GM10266 (cell line): ENCODE data around the gene NUMB.
"Not testable (repeated sequence)": the region's sequence is repeated elsewhere in the genome, so short reads cannot be mapped to it uniquely, and the experiment has no call there.

ENCODE experiments used
- DNase-seq: peaks from one replicate; pipeline ENCODE4 v3.0.0; 2012; ENCODE audit errors: extremely low spot score
- TF ChIP-seq, protein P1 (sequence below): IDR thresholded peaks from 2 replicates; pipeline ENCODE4 v1.5.1; 2012; ENCODE audit warnings: mild to moderate bottlenecking, low read depth; ENCODE audit not compliant: control insufficient read depth, insufficient read depth; ENCODE audit errors: missing control alignments

NUMB gene

DNA sequence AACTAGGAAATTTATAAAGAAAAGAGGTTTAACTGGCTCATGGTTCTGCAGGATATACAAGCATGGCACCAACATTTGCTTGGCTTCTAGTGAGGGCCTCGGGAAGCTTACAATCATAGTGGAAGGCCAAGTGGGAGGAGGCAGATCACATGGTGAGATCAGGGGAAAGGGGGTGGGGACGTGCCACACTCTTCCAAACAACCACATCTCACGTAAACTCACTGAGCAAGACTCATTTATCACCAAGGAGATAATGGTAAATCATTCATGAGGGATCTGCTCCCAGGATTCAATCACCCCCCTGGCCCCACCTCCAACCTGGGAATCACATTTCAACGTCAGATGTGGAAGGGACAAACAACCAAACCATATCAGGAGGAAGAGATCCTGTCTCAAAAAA, 35.8 kb downstream of the NUMB start:
- TF ChIP-seq, protein P1, sequence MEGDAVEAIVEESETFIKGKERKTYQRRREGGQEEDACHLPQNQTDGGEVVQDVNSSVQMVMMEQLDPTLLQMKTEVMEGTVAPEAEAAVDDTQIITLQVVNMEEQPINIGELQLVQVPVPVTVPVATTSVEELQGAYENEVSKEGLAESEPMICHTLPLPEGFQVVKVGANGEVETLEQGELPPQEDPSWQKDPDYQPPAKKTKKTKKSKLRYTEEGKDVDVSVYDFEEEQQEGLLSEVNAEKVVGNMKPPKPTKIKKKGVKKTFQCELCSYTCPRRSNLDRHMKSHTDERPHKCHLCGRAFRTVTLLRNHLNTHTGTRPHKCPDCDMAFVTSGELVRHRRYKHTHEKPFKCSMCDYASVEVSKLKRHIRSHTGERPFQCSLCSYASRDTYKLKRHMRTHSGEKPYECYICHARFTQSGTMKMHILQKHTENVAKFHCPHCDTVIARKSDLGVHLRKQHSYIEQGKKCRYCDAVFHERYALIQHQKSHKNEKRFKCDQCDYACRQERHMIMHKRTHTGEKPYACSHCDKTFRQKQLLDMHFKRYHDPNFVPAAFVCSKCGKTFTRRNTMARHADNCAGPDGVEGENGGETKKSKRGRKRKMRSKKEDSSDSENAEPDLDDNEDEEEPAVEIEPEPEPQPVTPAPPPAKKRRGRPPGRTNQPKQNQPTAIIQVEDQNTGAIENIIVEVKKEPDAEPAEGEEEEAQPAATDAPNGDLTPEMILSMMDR: no peak
- no peak for DNase-seq

DNA sequence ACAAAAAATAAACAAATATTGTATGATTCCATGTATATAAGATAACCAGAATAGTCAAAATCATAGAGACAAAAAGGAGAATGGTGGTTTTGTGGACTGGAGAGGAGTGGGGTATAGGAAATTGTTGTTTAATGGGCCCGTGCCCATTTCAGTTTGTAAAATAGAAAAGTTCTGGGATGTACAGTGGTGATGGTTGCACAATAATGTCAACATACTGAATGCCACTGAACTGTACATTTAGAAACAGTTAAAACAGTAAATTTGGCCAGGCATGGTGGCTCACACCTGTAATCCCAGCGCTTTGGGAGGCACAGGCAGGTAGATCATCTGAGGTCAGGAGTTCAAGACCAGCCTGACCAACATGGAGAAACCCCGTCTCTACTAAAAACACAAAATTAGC, 40.1 kb downstream of the NUMB start:
- TF ChIP-seq, protein P1: no peak
- no peak for DNase-seq

GRCh38 chr14:73406248-73406647, 52.1 kb downstream of the NUMB start:
- DNase-seq: not testable (repeated sequence)

- TF ChIP-seq, protein P1: no peak
- no peak for DNase-seq
These were observed 55.1 kb downstream of the NUMB start for GRCh38 chr14:73403181-73403752.

DNA sequence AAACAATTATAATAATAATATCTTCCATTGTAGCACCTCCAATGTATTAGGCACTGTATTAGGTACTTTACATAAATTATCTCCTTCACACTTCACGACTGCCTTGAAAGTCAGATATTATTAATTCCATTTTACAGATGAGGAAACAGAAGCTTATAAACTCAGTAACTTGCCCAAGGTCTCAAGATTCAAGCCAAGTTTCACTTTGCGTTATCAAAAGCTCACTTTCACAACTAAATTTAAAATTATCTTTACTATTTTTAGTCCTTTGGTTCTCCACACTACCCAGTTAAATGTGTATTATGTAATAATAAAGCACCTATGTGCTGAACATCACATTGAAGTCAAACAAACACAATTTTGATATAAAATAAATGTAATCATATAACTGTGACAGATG, 55.8 kb downstream of the NUMB start:
- DNase-seq: no peak
- TF ChIP-seq, protein P1: no peak

- TF ChIP-seq, protein P1: no peak
- no peak for DNase-seq
These were observed 60.5 kb downstream of the NUMB start for GRCh38 chr14:73397810-73398209.

DNA sequence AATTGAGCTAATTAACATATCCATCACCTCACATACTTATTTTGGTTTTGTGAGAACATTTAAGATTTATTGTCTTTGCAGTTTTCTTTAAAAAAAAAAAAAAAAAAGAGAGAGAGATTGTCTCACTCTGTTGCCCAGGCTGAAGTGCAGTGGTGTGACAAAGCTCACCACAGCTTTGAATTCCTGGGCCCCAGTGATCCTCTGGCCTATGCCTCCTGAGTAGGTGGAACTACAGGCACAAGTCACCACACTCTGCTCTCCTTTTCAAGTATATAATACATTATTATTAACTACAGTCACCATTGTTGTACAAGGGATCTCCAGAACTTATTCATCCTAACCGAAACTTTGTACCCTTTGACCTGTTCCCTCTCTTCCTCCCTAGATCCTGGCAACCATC, 64.0 kb downstream of the NUMB start:
- no peak for DNase-seq
- TF ChIP-seq, protein P1: no peak

- no peak for DNase-seq
- TF ChIP-seq, protein P1: no peak
These were observed 65.0 kb downstream of the NUMB start for GRCh38 chr14:73393375-73393774.
